ENCODE measurements around the gene PRDM16. TPM values are rescaled to one million over a fixed set of nuclear protein-coding genes. Genes with fewer than 3 reads are reported as not detected.

The PRDM16 gene
- total and polyA plus RNA-seq, 2 of the 8 experiments (the other 6 are each of a cell fraction or from before 2014, with no cell fraction given), result 0.39 to 0.43 TPM

DNA sequence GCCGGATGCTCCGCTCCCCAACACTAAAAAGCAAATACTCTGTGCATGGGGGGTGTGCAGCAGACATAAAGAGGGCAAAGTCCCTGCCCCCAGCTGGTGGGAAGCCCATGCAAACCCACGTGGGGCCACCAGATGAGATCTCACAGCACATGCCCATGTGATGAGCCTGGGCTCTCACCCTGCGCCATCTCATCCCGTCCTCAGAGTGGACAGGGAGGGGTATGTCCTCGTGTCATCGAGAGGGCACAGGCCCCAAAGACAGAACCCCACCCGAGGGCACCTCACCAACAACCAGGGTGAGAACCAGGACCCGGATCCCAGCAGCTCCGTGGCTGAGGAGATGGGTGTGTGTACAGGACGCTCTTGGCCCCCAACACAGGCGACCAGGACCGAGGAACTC is 360.3 kb downstream of the PRDM16 start (continued):
- no peak for TF ChIP-seq BRCA1 (IDR thresholded peaks at IDR 0.05; ENCODE audit: low read depth, low read length)

All from H1 (cell line).